Measurements from ENCODE around the gene KIF20B. TPM values are rescaled to one million over a fixed set of nuclear protein-coding genes. Genes with fewer than 3 reads are reported as not detected.

Gene KIF20B
- total RNA-seq = 6.7 TPM

GRCh38 chr10:89701242-89702120, at the start of gene KIF20B:
KIF20B (plus strand) TSS chr10:89701590; CDS start chr10:89705295, 3,705 bp downstream.
- intact Hi-C loops (cut with DNase I) = no loop called here
- DNase-seq (ENCODE audit: low spot score) = peak; percentile 96
- peak; percentile 100 for ATAC-seq

GRCh38 chr10:89651916-89652573, 49.3 kb upstream of the KIF20B start:
- ATAC-seq (no peak), DNase-seq (ENCODE audit: low spot score) (no peak)
- intact Hi-C loops (cut with DNase I) = no loop called here

DNA sequence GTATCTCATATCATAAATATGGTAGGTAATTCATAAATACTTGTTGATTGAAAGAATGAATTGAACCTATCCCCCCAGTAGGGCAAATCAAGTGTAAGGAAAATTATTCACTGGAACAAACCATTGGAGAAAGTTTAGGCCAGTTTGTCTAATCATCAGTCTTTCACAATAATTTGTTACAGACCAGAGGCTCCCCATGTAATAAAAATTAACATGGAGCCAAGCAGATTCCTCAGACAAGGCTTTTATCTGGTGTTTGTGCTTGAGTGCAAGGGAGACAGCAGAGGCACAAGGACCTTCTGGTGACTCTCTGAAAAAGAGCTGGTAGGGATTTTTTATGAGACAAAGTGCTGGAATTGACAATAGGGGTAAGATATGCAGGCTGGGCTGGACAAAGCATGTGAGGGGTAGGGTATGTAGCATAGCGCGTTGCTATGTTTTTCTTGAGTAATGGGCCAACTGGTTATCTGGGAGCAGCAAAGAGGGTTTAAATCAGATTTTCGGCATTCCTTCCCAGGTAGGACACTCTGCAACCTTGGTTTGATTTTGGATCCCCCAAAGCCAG, 48.5 kb upstream of the KIF20B start:
- intact Hi-C loops (cut with DNase I) = no loop called here
- ATAC-seq (no peak), DNase-seq (ENCODE audit: low spot score) (no peak)

GRCh38 chr10:89653410-89653869, 48.0 kb upstream of the KIF20B start:
- no peak for ATAC-seq
- intact Hi-C loops (cut with DNase I) = no loop called here
- no peak for DNase-seq (ENCODE audit: low spot score)

DNA sequence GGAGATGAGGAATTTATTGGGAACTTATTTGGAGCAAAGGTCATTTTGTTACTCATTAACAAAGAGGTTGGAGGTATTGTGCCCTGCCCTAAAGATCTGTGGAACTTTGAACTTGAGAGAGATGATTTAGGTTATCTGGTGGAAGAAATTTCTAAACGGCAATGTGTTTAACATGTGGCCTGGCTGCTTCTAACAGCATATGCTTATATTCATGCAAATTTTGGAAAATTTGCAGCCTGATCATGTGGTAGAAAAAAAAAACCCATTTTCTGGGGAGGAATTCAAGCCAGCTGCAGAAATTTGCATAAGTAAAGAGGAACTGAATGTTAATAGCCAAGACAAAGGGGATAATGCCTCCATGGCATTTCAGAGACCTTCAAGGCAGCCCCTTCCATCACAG, 45.7 kb upstream of the KIF20B start:
- no peak for ATAC-seq
- DNase-seq (ENCODE audit: low spot score) = no peak
- intact Hi-C loops (cut with DNase I) = no loop called here

- DNase-seq (ENCODE audit: low spot score) (no peak), ATAC-seq (no peak)
- intact Hi-C loops (cut with DNase I) = no loop called here
Measured at GRCh38 chr10:89657302-89657701, 44.1 kb upstream of the KIF20B start.

DNA sequence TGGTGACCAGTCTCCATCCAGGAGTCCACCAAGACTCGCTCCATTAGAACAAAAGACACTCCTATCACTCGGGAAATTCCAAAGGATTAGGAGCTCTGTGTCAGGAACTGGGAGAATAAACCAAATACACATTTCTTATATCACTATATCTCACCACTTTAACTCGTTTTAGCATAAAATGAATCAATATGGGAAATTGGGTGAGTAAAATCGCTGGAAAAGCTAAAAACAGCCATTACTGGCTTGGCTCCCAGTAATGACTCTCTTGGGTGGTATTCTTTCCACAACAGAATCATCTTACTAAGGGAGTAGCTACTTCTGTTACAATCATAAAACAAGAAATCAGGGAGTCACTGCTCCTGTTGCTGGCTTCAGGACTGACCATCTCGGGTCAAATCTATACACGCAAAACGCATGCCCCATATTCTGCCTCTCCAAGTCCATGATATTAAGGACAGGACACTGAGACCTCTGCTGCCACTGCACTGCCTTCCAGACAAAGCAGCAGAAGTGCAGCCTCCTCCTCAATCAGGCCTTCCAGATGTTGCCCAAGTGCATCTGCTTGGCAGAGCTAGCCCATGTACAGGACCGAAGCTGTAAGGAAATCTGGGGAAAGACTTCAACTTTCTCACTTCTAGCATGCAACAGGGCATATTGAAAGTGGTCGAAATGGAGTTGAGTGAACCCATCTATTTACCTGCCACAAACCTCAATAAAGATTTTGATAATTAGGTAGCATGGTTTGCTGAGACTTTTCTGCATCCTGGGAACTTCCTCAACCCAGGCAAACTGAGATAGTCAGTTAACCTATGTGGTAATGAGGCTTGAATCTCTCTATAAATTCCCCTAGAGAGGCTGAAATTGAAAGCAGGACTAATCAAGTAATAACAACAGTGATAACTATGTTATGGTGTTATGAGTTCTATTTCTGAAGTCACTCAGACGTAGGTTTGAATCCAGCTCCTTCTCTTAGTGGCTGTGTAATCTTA, 42.0 kb upstream of the KIF20B start:
- DNase-seq (ENCODE audit: low spot score) = no peak
- ATAC-seq = peak; percentile 44
- intact Hi-C loops (cut with DNase I) = no loop called here

- intact Hi-C loops (cut with DNase I) = no loop called here
- DNase-seq (ENCODE audit: low spot score) (no peak), ATAC-seq (no peak)
Measured at GRCh38 chr10:89662596-89662995, 38.8 kb upstream of the KIF20B start.

DNA sequence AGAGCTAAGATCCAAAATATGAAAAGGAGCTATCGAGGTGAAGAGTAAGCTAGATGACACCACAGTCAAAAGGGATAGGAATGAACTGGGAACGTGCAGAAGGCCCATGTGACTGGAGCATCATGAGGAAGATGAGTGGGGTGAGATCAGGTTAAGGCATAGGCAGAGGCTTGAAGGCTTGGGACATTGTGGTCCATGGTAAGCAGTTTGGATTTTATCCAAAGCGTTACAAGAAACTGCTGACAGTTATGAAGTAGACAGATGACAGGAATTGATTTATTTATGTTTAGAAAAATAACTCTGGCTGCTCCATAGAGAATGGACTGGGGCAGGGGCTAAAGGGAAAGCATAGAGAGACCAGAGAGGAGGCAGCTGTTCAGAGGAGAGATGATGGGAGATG, 38.2 kb upstream of the KIF20B start:
- ATAC-seq = no peak
- no peak for DNase-seq (ENCODE audit: low spot score)
- intact Hi-C loops (cut with DNase I) = no loop called here

DNA sequence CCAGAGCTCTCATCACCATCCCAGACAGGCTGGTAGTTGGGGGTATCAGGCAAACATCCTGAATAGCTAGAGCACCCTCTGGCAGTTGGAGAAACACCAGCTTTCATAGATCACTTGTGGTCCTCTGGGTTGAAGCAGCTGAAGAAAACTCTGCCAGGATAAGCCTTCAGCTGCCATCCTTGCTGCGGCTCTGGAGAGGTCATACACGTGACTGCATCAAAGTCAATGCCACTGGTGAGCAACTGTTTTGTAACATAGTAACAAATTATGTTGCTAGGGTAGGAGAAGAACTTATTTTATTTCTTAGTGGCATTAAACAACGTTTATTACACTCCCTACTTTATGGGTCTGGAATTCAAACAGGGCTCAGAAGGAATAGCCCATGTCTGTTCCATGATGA, 37.2 kb upstream of the KIF20B start:
- intact Hi-C loops (cut with DNase I) = no loop called here
- ATAC-seq = no peak

GRCh38 chr10:89665302-89665701, 36.1 kb upstream of the KIF20B start:
- DNase-seq (ENCODE audit: low spot score) = no peak
- intact Hi-C loops (cut with DNase I) = no loop called here
- ATAC-seq = no peak

More for the DNA sequence above, 37.2 kb upstream of the KIF20B start:
- DNase-seq (ENCODE audit: low spot score) = no peak

DNA sequence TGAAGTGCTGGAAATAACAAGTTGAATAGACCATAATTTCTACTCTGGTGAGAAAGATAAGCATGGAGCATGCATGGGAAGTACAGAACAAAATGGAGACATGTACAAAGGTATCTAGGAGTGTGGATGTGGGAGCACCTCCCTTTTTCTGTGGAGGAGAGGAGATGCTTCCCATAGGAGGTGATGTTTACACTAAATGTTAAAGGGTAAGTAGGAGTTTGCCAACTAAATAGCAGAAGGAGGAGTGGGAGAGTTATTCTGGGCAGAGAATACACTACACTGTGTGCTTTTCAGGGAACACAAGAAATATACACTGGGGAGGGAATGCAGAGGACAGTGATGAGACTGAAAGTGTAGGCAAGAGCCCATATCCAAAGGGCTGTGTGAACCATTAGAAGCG, 35.3 kb upstream of the KIF20B start:
- intact Hi-C loops (cut with DNase I) = no loop called here
- ATAC-seq (no peak), DNase-seq (ENCODE audit: low spot score) (no peak)

- no peak for ATAC-seq
- intact Hi-C loops (cut with DNase I) = no loop called here
- DNase-seq (ENCODE audit: low spot score) = no peak
Measured at GRCh38 chr10:89668386-89669071, 32.9 kb upstream of the KIF20B start.

DNA sequence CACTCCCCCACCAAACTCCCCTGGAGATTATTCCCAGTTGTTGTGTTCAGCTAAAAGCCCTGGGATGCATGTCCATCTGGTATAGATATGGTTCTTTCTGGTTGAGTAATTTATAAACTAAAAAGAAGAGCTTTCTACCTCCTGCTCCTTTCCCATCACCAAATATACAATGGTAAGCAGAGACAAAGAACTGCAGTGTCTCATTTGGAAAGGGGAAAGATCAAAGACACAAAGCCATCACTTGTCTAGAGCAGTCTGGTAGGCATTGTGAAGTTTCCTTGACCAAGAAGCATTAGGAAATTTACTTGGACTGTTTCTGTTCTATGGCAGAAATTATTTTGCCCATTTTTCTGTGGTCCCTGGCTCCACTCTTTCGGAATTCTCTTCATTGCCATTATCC, 31.4 kb upstream of the KIF20B start:
- no peak for ATAC-seq
- intact Hi-C loops (cut with DNase I) = no loop called here
- no peak for DNase-seq (ENCODE audit: low spot score)

DNA sequence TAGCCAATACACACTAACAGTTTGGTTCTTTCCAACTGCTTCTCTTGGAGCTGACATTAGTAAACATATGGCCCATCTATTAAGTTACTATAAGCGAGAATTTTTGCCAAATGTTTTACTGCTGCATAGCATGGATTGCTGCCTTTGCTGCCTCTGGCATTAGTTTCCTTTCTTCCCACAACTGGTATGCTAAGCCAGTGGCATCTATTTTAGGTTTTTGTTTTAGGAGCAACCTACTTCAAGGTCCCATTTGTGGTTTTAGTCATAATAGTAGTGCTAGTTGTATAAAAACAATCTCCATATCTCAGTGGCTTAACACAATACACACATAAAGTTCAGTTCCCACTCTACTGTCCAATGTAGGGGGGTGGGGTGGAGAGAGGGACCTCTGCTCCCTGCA, 30.5 kb upstream of the KIF20B start:
- DNase-seq (ENCODE audit: low spot score) (no peak), ATAC-seq (no peak)
- intact Hi-C loops (cut with DNase I) = no loop called here

DNA sequence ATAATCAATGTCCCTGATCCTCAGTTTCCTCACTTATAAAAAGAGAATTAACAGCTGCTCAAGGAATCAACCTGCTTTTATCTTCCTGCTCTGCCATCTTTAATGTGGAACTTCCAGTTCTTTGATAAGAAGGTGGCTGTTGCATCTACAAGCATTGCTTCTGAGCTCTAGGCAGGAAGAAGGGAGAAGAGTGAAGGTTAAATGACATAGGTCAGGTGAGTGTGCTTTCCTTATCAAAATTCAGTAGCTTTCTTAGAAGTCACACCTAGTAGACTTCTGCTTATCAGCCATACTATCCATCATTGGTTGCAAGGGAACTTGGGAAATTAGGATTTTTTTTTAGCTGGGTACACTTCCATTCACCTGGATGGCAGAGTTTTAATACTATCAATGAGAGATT, 24.0 kb upstream of the KIF20B start:
- intact Hi-C loops (cut with DNase I) = no loop called here
- DNase-seq (ENCODE audit: low spot score) (no peak), ATAC-seq (no peak)

DNA sequence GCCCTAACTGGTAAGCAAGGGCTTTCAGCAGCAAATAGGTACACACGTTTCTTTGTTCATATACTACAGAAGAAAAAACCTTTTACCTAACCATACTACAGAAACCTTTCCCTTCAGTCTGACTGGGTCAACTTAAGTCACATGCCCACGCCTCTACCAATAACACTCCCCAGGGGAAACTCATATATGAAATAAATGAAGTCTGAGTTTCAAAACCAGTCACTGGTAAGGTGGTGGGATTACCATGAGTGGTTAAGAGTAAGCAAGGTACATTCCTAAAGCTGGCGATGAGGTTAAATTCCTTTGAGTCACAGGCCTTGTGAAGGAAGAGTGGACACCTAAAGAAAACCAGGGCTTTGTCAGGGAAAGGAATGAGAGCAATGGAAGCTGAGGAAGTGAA, 21.4 kb upstream of the KIF20B start:
- DNase-seq (ENCODE audit: low spot score) = no peak
- ATAC-seq = no peak
- intact Hi-C loops (cut with DNase I) = no loop called here

GRCh38 chr10:89683883-89684282, 17.5 kb upstream of the KIF20B start:
- DNase-seq (ENCODE audit: low spot score) (no peak), ATAC-seq (no peak)
- intact Hi-C loops (cut with DNase I) = no loop called here
